Brain microvascular endothelial cell (primary cell): ENCODE results near the gene EID3.

Source experiments
- DNase-seq: peaks from one replicate; pipeline ENCODE4 v3.0.0-alpha.2; 2020
- H3K27ac ChIP-seq: fragments of 250-450 bp; sonication (Bioruptor Pico); 2 replicates; pipeline ENCODE4 v1.5.1; 2020; ENCODE audit warnings: mild to moderate bottlenecking, moderate library complexity
- H3K27me3 ChIP-seq: fragments of 250-450 bp; sonication (Bioruptor Pico); replicated peaks from 2 replicates; pipeline ENCODE4 v1.5.1; 2020; ENCODE audit warnings: mild to moderate bottlenecking
- H3K36me3 ChIP-seq: fragments of 250-450 bp; sonication (Bioruptor Pico); replicated peaks from 2 replicates; pipeline ENCODE4 v1.5.1; 2020; ENCODE audit warnings: mild to moderate bottlenecking
- H3K4me3 ChIP-seq: 2 replicates; pipeline ENCODE4 v1.5.1; 2011; ENCODE audit warnings: low read depth, mild to moderate bottlenecking, control low read depth, low read length, moderate library complexity
- CTCF ChIP-seq: IDR thresholded peaks from 2 replicates; pipeline ENCODE4 v1.5.1; 2011; ENCODE audit warnings: low read depth, mild to moderate bottlenecking, moderate library complexity, low read length, control low read depth, inconsistent platforms; ENCODE audit errors: missing control alignments
- in situ Hi-C: cut with HindIII; loops from 2 replicates; pipeline ENCODE4 v1.10.0; 2017; ENCODE audit warnings: low sequenced_read_pairs, low pct_ligation_motif_present

Gene EID3

GRCh38 chr12:104348283-104348993 is 44.9 kb downstream of the EID3 start:
- Histone ChIP-seq H3K27ac (no peak overlapping the region), H3K27me3 (no peaks in the 10 kb centered on the region), H3K36me3 (peaks cover 54% of the 10 kb centered on the region), H3K4me3 (no peak overlapping the region)
- no peak for TF ChIP-seq CTCF
- DNase-seq, result no peak
- in situ Hi-C loops, result no loop called here

GRCh38 chr12:104348994-104349494 is 45.5 kb downstream of the EID3 start:
- no peak for DNase-seq
- no peak for TF ChIP-seq CTCF
- Histone ChIP-seq H3K36me3 (peaks cover 57% of the 10 kb centered on the region), H3K27me3 (no peaks in the 10 kb centered on the region), H3K27ac (no peak overlapping the region), H3K4me3 (no peak overlapping the region)
- in situ Hi-C loops, result no loop called here

GRCh38 chr12:104350211-104351056 is 46.9 kb downstream of the EID3 start:
- no peak overlapping the region for H3K4me3 ChIP-seq
- no peaks in the 10 kb centered on the region for H3K27me3 ChIP-seq
- no peak for TF ChIP-seq CTCF
- H3K27ac ChIP-seq, result no peak overlapping the region
- DNase-seq, result no peak
- in situ Hi-C loops, result no loop called here
- peaks cover 58% of the 10 kb centered on the region for H3K36me3 ChIP-seq

GRCh38 chr12:104351057-104351983 is 47.8 kb downstream of the EID3 start:
- DNase-seq, result no peak
- H3K4me3 ChIP-seq, result no peak overlapping the region
- H3K27me3 ChIP-seq, result no peaks in the 10 kb centered on the region
- in situ Hi-C loops, result no loop called here
- H3K36me3 ChIP-seq, result peaks cover 53% of the 10 kb centered on the region
- TF ChIP-seq CTCF, result no peak
- H3K27ac ChIP-seq, result no peak overlapping the region

- peaks cover 52% of the 10 kb centered on the region for H3K36me3 ChIP-seq
- in situ Hi-C loops, result no loop called here
- TF ChIP-seq CTCF, result no peak
- no peak overlapping the region for H3K4me3 ChIP-seq
- no peaks in the 10 kb centered on the region for H3K27me3 ChIP-seq
- no peak overlapping the region for H3K27ac ChIP-seq
- no peak for DNase-seq
Observed at GRCh38 chr12:104352106-104352713, 48.7 kb downstream of the EID3 start.
